Upper lobe of left lung (tissue), 6 donors: Measurements from ENCODE around the gene KRTAP10-10. TPM values are rescaled to one million over a fixed set of nuclear protein-coding genes. Genes with fewer than 3 reads are reported as not detected.

ENCODE experiments used
- ATAC-seq, 2 donors: fragments of 200-7000 bp; cut with Tn5 transposase; one replicate each; pipeline ENCODE4 v1.9.1; 2022; ENCODE audit warnings: mild to moderate bottlenecking in 2 of 2, moderate library complexity in 2 of 2; ENCODE audit not compliant: low FRiP score in 2 of 2
- DNase-seq, 2 donors: peaks; one replicate each; pipeline ENCODE4 v3.0.0-alpha.2; 2019 to 2020
- H3K27ac ChIP-seq, 4 donors: fragments of 200-600 bp; sonication (generic); one replicate each; pipeline ENCODE4 v1.5.1; 2016 to 2019
- H3K27me3 ChIP-seq, 4 donors: fragments of 200-600 bp; sonication (generic); one replicate each; pipeline ENCODE4 v1.5.1; 2017 to 2019
- H3K36me3 ChIP-seq, 4 donors: fragments of 200-600 bp; sonication (generic); one replicate each; pipeline ENCODE4 v1.5.1; 2016 to 2019
- H3K4me1 ChIP-seq, 4 donors: fragments of 200-600 bp; sonication (generic); one replicate each; pipeline ENCODE4 v1.5.1; 2018 to 2019
- H3K4me3 ChIP-seq, 4 donors: fragments of 200-600 bp; sonication (generic); one replicate each; pipeline ENCODE4 v1.5.1; 2017 to 2019; ENCODE audit warnings: mild to moderate bottlenecking in 2 of 4, moderate library complexity in 1 of 4
- H3K9me3 ChIP-seq, 4 donors: fragments of 200-600 bp; sonication (generic); one replicate each; pipeline ENCODE4 v1.5.1; 2018 to 2019
- CTCF ChIP-seq, 6 experiments: fragments of 450-650 bp in 4 of 6; fragments of 200-600 bp in 2 of 6; sonication (generic) in 2 of 6; IDR thresholded peaks; one replicate each; pipeline ENCODE4 v1.5.1; 2016 to 2019; ENCODE audit warnings: antibody characterized with exemption in 6 of 6
- EP300 ChIP-seq, 4 donors: sonication (generic); formaldehyde crosslinking; IDR thresholded peaks; one replicate each; pipeline ENCODE4 v1.5.1; 2017; ENCODE audit warnings: antibody characterized with exemption in 4 of 4, control low read depth in 2 of 4
- POLR2A ChIP-seq, 4 donors: fragments of 450-650 bp; IDR thresholded peaks; one replicate each; pipeline ENCODE4 v1.5.1; 2016 to 2017; ENCODE audit warnings: antibody characterized with exemption in 4 of 4, mild to moderate bottlenecking in 2 of 4
- POLR2AphosphoS5 ChIP-seq, 2 donors: sonication (generic); formaldehyde crosslinking; IDR thresholded peaks; one replicate each; pipeline ENCODE4 v1.5.1; 2017; ENCODE audit warnings: antibody characterized with exemption in 2 of 2
- WGBS, 2 donors: methylation state at CpG; one replicate each; pipeline ENCODE4 v1.1.5; 2017 to 2018; 5-methylcytosine and 5-hydroxymethylcytosine counted together
- small RNA-seq, 4 donors: library from RNA; depleted of rRNA; stranded (forward); fragments of <200 nt; gene quantifications; one replicate each; pipeline ENCODE3, GENCODE V24; 2016
- total RNA-seq, 6 donors: library from RNA; depleted of rRNA in 4 of 6; stranded (reverse); fragments of >200 nt in 4 of 6; gene quantifications; one replicate each; pipeline versions ENCODE4 v1.1.0 to v1.2.1, GENCODE V29; 2016 to 2021
- donor health status: DM: no; HTN: no; CAD: no; lungs with moderate emphysema.
- donor health status: DM: no; HTN: yes; CAD: no; lungs with severe emphysema.

Gene KRTAP10-10
- total RNA-seq, 6 donors from 2014 or later: not detected

DNA sequence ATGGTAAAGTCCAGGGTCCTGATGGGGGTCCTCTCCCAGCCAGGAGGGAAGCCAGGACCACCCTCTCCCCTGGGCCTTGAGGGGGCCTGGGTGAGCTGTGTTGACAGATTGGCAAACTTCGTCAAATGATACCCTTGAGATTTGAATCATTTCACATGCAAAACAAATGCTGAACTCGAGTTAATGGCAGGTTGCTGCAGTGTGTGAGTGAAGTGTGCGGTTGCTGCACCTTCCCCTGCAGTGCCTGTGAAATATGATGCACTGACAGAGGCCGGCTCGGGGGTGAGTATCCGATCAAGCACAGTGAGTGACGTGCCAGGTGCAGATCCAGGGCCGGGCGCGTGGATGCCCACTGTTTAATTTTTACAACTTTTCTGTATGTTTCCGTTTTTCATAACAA, 50.5 kb downstream of the KRTAP10-10 start:
- no peak for DNase-seq
- 58 to 70% methylated on average over 11 of the region's 11 CpGs for WGBS, 2 donors

More for the DNA sequence above, 50.5 kb downstream of the KRTAP10-10 start:
- no peaks in the 10 kb centered on the region for H3K36me3 ChIP-seq
- no peak for ATAC-seq
- H3K4me1 ChIP-seq: no peaks in the 10 kb centered on the region
- H3K9me3 ChIP-seq: peaks cover 0 to 5% (median 2%) of the 10 kb centered on the region in 4 donors
- H3K4me3 ChIP-seq: no peak overlapping the region
- no peak for TF ChIP-seq CTCF (IDR thresholded peaks at IDR 0.05)
- no peak for TF ChIP-seq POLR2A (IDR thresholded peaks at IDR 0.05)
- no peak for TF ChIP-seq EP300 (IDR thresholded peaks at IDR 0.05)
- no peak for TF ChIP-seq POLR2AphosphoS5 (IDR thresholded peaks at IDR 0.05)
- H3K27ac ChIP-seq: no peak overlapping the region
- H3K27me3 ChIP-seq: no peaks in the 10 kb centered on the region

Small RNA genes lying within 50 kb of the gene (small RNA-seq; reads per million reads assigned to genes)
- gene KRTAP12-6P: 0 reads per million in 4 donors

Other genes starting within 250 kb of the KRTAP10-10 start
- gene LRRC3, start 181.8 kb upstream of the KRTAP10-10 start, total RNA-seq: 10 to 100 TPM in 1 of 6 donors, 1 to 10 TPM in 5; 3.1 to 11.5 (median 4.6) TPM
- gene KRTAP10-1, start 97.2 kb upstream of the KRTAP10-10 start, total RNA-seq: not detected
- gene KRTAP10-2, start 85.9 kb upstream of the KRTAP10-10 start, total RNA-seq: not detected
- gene KRTAP10-3, start 78.6 kb upstream of the KRTAP10-10 start, total RNA-seq: not detected
- gene KRTAP10-4, start 63.6 kb upstream of the KRTAP10-10 start, total RNA-seq: not detected
- gene KRTAP10-5, start 56.8 kb upstream of the KRTAP10-10 start, total RNA-seq: not detected
- not detected for gene KRTAP10-6, start 44.9 kb upstream of the KRTAP10-10 start, total RNA-seq
- not detected for gene KRTAP10-7, start 36.8 kb upstream of the KRTAP10-10 start, total RNA-seq
- gene KRTAP10-8, start 25.3 kb upstream of the KRTAP10-10 start, total RNA-seq: not detected
- not detected for gene KRTAP10-9, start 10.3 kb upstream of the KRTAP10-10 start, total RNA-seq
- not detected for gene KRTAP10-11, start 9.1 kb downstream of the KRTAP10-10 start, total RNA-seq
- not detected for gene KRTAP12-4, start 17.3 kb downstream of the KRTAP10-10 start, total RNA-seq
- gene KRTAP12-3, start 20.6 kb downstream of the KRTAP10-10 start, total RNA-seq: not detected
- gene KRTAP12-2, start 29.6 kb downstream of the KRTAP10-10 start, total RNA-seq: not detected
- gene KRTAP12-1, start 44.8 kb downstream of the KRTAP10-10 start, total RNA-seq: not detected
- gene KRTAP10-12, start 59.8 kb downstream of the KRTAP10-10 start, total RNA-seq: not detected
- under 1 TPM in 2 of 6 donors, not detected in 4; 0.14 to 0.17 TPM for gene TSPEAR, start 74.2 kb downstream of the KRTAP10-10 start, total RNA-seq
- 100 to 1,000 TPM in 1 of 6 donors, 10 to 100 TPM in 5; 74.4 to 218 (median 80.1) TPM for gene UBE2G2, start 164.5 kb downstream of the KRTAP10-10 start, total RNA-seq
- 10 to 100 TPM; 46.1 to 97.6 (median 73.2) TPM for gene SUMO3, start 180.7 kb downstream of the KRTAP10-10 start, total RNA-seq
- 100 to 1,000 TPM; 150 to 316 (median 247) TPM for gene PTTG1IP, start 236.3 kb downstream of the KRTAP10-10 start, total RNA-seq